Spinal cord (tissue), 10 donors: Measurements from ENCODE around the gene RASL12. TPM values are rescaled to one million over a fixed set of nuclear protein-coding genes. Genes with fewer than 3 reads are reported as not detected.
"Not testable (repeated sequence)": the region's sequence is repeated elsewhere in the genome, so short reads cannot be mapped to it uniquely, and the experiment has no call there.

Experiments
- DNase-seq, 6 donors: peaks; one replicate each; pipeline versions ENCODE4 v3.0.0 to v3.0.0-alpha.2; 2013 to 2015; ENCODE audit warnings: low spot score in 6 of 6, low read depth in 4 of 6
- H3K27ac ChIP-seq: one replicate; pipeline ENCODE4 v1.5.1; 2013; ENCODE audit warnings: low read depth, low read length, control low read depth
- H3K27me3 ChIP-seq: one replicate; pipeline ENCODE4 v1.6.1; 2013; ENCODE audit warnings: low read length; ENCODE audit not compliant: control insufficient read depth, insufficient read depth
- H3K36me3 ChIP-seq: one replicate; pipeline ENCODE4 v1.6.1; 2013; ENCODE audit warnings: low read length; ENCODE audit not compliant: control insufficient read depth, insufficient read depth
- H3K4me1 ChIP-seq: one replicate; pipeline ENCODE4 v1.6.1; 2013; ENCODE audit warnings: low read length; ENCODE audit not compliant: control insufficient read depth, insufficient read depth
- H3K4me3 ChIP-seq: one replicate; pipeline ENCODE4 v1.5.1; 2013; ENCODE audit warnings: low read depth, low read length, control low read depth
- H3K9me3 ChIP-seq: one replicate; pipeline ENCODE4 v1.6.1; 2013; ENCODE audit warnings: low read length; ENCODE audit not compliant: control insufficient read depth, insufficient read depth
- WGBS: methylation state at CpG from one replicate; pipeline ENCODE4 v1.1.5; 2013; ENCODE audit warnings: missing lambda C conversion rate; ENCODE audit not compliant: insufficient coverage; 5-methylcytosine and 5-hydroxymethylcytosine counted together
- polyA plus RNA-seq, 2 donors: library from polyadenylated mRNA; unstranded; fragments of 120-200 nt; gene quantifications; one replicate each; pipeline ENCODE4 v1.2.1, GENCODE V29; 2013; ENCODE audit not compliant: insufficient read length in 2 of 2
- total RNA-seq, 2 donors: library from RNA; depleted of rRNA in 1 of 2; stranded (reverse); fragments of 120-200 nt in 1 of 2; fragments of >200 nt in 1 of 2; gene quantifications; one replicate each; pipeline versions ENCODE4 v1.2.3 to v1.2.4, GENCODE V29; 2013 to 2014
- donor health status: healthy.

RASL12 gene
- total and polyA plus RNA-seq, 4 donors, result 6.4 to 18.8 (median 14.9) TPM

- DNase-seq, result no peak
- 47% methylated on average over 85 of the region's 85 CpGs for WGBS
- Histone ChIP-seq H3K9me3 (no peaks in the 10 kb centered on the region), H3K27ac (no peak overlapping the region), H3K36me3 (peaks cover 2% of the 10 kb centered on the region), H3K4me1 (peaks cover 32% of the 10 kb centered on the region), H3K27me3 (peaks cover 33% of the 10 kb centered on the region), H3K4me3 (no peak overlapping the region)
Measured at GRCh38 chr15:65077291-65077980, 9.6 kb upstream of the RASL12 start.

DNA sequence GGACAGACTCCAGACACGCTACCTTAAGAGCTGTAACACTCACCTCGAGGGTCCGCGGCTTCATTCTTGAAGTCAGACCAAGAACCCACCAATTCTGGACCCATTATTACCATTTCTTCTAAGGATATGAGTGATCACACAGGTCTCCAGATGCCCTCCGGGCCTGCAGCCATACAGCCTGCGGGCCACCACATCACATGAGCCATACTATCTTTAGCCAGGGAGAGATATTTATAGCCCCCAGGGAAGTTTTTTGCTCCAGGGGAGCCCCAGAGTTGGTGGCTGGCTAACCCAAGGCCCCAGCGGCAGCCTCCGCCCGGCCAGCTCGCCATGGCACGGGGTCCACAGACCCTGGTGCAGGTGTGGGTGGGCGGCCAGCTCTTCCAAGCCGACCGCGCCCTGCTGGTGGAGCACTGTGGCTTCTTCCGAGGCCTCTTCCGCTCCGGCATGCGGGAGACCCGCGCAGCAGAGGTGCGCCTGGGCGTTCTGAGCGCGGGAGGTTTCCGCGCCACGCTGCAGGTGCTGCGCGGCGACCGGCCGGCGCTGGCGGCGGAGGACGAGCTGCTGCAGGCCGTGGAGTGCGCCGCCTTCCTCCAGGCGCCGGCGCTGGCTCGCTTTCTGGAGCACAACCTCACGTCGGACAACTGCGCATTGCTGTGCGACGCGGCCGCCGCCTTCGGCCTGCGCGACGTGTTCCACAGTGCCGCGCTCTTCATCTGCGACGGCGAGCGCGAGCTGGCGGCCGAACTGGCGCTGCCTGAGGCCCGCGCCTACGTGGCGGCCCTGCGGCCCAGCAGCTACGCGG is 8.9 kb upstream of the RASL12 start, which contains the start of gene KBTBD13:
KBTBD13 (plus strand) TSS at position 261 of the 805 bp plus-strand sequence; CDS start at position 331, 70 bp downstream.
- Histone ChIP-seq H3K27me3 (peaks cover 33% of the 10 kb centered on the region), H3K4me1 (peaks cover 31% of the 10 kb centered on the region), H3K9me3 (no peaks in the 10 kb centered on the region), H3K27ac (no peak within 1 kb of the TSS), H3K4me3 (no peak within 1 kb of the TSS), H3K36me3 (peaks cover 2% of the 10 kb centered on the region)
- no peak for DNase-seq
- WGBS, result 50% methylated on average over 71 of the region's 73 CpGs

GRCh38 chr15:65075607-65076395 is 8.0 kb upstream of the RASL12 start:
- not testable (repeated sequence) for H3K36me3 ChIP-seq, H3K27ac ChIP-seq, H3K9me3 ChIP-seq, H3K4me3 ChIP-seq, DNase-seq
- Histone ChIP-seq H3K4me1 (peaks cover 33% of the 10 kb centered on the region), H3K27me3 (peaks cover 33% of the 10 kb centered on the region)
- WGBS, result 61% methylated on average over 10 of the region's 12 CpGs

- not testable (repeated sequence) for H3K4me3 ChIP-seq, DNase-seq, H3K27ac ChIP-seq, H3K36me3 ChIP-seq, H3K9me3 ChIP-seq
- 96% methylated on average over 13 of the region's 22 CpGs for WGBS
- H3K4me1 ChIP-seq, result peaks cover 38% of the 10 kb centered on the region
- peaks cover 33% of the 10 kb centered on the region for H3K27me3 ChIP-seq
Measured at GRCh38 chr15:65074946-65075345, 7.2 kb upstream of the RASL12 start.

DNA sequence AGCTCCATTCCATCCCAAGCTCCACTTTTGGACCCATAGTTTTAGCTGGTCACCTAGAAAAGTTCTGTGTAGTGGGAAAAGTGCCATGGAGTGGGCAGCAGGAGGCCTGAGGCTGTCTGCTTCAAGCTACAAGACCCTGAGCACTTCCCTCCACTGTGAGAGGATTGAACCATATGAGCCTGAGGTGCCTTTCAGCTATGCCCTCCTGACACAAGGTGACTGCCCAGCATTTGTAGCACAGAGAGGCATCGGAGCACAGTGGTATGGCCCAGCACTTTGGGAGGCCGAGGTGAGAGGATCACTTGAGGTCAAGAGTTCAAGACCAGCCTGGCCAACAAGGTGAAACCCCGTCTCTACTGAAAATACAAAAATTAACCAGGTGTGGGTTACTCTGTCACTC is 4.8 kb upstream of the RASL12 start:
- WGBS, result 95% methylated on average over 3 of the region's 3 CpGs
- Histone ChIP-seq H3K27me3 (peaks cover 19% of the 10 kb centered on the region), H3K27ac (peak overlapping the region; percentile 40), H3K36me3 (peaks cover 2% of the 10 kb centered on the region), H3K9me3 (no peaks in the 10 kb centered on the region), H3K4me3 (no peak overlapping the region), H3K4me1 (peaks cover 42% of the 10 kb centered on the region)
- no peak for DNase-seq

DNA sequence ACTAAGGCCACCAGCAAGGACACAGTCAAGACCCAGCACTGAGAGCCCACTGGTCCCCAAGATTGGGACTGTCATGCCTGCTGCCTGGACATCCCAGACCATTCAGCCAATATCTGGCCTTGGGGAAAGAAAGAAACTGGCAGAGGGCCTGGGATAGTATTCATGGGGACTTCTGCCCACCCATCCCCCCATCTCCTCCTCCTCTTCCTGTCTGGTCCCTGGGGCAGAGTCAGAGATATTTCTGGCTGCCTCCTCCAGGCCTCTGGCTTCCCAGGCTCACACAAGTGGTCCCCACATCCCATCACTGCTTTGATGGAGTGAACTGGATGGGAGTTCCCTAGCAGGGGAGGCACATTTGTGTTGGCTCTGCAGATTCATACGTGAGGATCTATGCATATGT is 4.2 kb upstream of the RASL12 start:
- H3K27ac ChIP-seq, result peak overlapping the region; percentile 45
- WGBS, result no CpG with 5 or more reads among the region's 1 CpG

DNA sequence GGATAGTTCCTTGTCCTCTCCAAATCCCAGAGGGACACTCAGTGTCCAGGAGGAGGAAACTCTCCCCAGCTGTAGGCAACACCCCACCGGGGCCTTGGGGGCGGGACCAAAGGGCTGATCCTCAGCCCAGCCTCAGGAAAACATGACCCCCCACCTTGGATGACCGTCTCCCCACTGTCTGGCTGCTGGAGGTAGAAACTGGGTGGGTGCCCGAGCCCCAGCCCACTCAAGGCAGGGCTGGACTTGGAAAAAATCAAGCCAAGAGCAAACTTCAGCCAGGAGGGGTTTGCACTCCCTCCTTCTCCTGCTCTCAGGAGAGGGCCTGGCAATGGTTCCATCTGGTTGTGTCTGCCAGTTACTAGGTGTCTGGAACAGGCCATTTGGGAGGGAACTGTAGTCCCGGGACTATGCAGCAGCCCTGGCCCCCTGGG is 3.6 kb upstream of the RASL12 start:
- no peaks in the 10 kb centered on the region for H3K9me3 ChIP-seq
- 19% methylated on average over 2 of the region's 5 CpGs for WGBS
- H3K36me3 ChIP-seq, result no peaks in the 10 kb centered on the region
- no peak overlapping the region for H3K4me3 ChIP-seq
- H3K4me1 ChIP-seq, result peaks cover 50% of the 10 kb centered on the region
- DNase-seq, result peak in 1 of 6 donors; percentile 84
- H3K27me3 ChIP-seq, result peaks cover 24% of the 10 kb centered on the region
- H3K27ac ChIP-seq, result peak overlapping the region; percentile 45

More for the DNA sequence above, 4.2 kb upstream of the RASL12 start:
- Histone ChIP-seq H3K4me1 (peaks cover 47% of the 10 kb centered on the region), H3K9me3 (no peaks in the 10 kb centered on the region), H3K36me3 (peaks cover 2% of the 10 kb centered on the region), H3K27me3 (peaks cover 21% of the 10 kb centered on the region), H3K4me3 (no peak overlapping the region)
- DNase-seq, result peak in 1 of 6 donors; percentile 66

GRCh38 chr15:65069779-65070546 is 2.2 kb upstream of the RASL12 start:
- Histone ChIP-seq H3K27ac (peak overlapping the region; percentile 7), H3K4me3 (no peak overlapping the region), H3K27me3 (peaks cover 33% of the 10 kb centered on the region), H3K9me3 (no peaks in the 10 kb centered on the region), H3K4me1 (peaks cover 53% of the 10 kb centered on the region), H3K36me3 (peaks cover 1% of the 10 kb centered on the region)
- no peak for DNase-seq
- WGBS, result 84% methylated on average over 4 of the region's 5 CpGs

- 80% methylated on average over 1 of the region's 1 CpG for WGBS
- Histone ChIP-seq H3K36me3 (peaks cover 2% of the 10 kb centered on the region), H3K27me3 (peaks cover 36% of the 10 kb centered on the region), H3K4me3 (no peak overlapping the region), H3K27ac (peak overlapping the region; percentile 40), H3K4me1 (peaks cover 56% of the 10 kb centered on the region), H3K9me3 (no peaks in the 10 kb centered on the region)
- DNase-seq, result no peak
Measured at GRCh38 chr15:65069179-65069578, 1.4 kb upstream of the RASL12 start.
